Right lobe of liver (tissue), 6 donors: ENCODE results near the gene CACHD1. TPM values are rescaled to one million over a fixed set of nuclear protein-coding genes. Genes with fewer than 3 reads are reported as not detected.

Source experiments
- ATAC-seq, 4 donors: fragments of 200-7000 bp; cut with Tn5 transposase; one replicate each; pipeline ENCODE4 v1.9.1; 2020; ENCODE audit warnings: mild to moderate bottlenecking in 4 of 4, moderate library complexity in 4 of 4
- DNase-seq, 3 donors: peaks; one replicate each; pipeline ENCODE4 v3.0.0-alpha.2; 2020
- H3K27ac ChIP-seq, 3 donors: fragments of 200-600 bp; one replicate each; pipeline ENCODE4 v1.8.0; 2022
- H3K27me3 ChIP-seq, 2 donors: fragments of 200-600 bp; one replicate each; pipeline ENCODE4 v1.8.0; 2022
- H3K36me3 ChIP-seq, 4 donors: fragments of 200-600 bp; sonication (generic) in 1 of 4; one replicate each; pipeline versions ENCODE4 v1.5.1 to v1.8.0; 2017 to 2022; ENCODE audit warnings: control low read depth in 1 of 4
- H3K4me1 ChIP-seq, 4 donors: fragments of 200-600 bp; sonication (generic) in 1 of 4; one replicate each; pipeline versions ENCODE4 v1.5.1 to v1.8.0; 2017 to 2022; ENCODE audit warnings: control low read depth in 1 of 4
- H3K4me3 ChIP-seq, 3 donors: fragments of 200-600 bp; one replicate each; pipeline ENCODE4 v1.8.0; 2022
- H3K9me3 ChIP-seq, 4 donors: fragments of 200-600 bp; sonication (generic) in 1 of 4; one replicate each; pipeline versions ENCODE4 v1.5.1 to v1.8.0; 2017 to 2022; ENCODE audit warnings: control low read depth in 1 of 4
- POLR2A ChIP-seq: fragments of 450-650 bp; IDR thresholded peaks from one replicate; pipeline ENCODE4 v1.6.1; 2017; ENCODE audit warnings: antibody characterized with exemption, mild to moderate bottlenecking
- WGBS: methylation state at CpG from one replicate; pipeline ENCODE4 v1.1.6; 2018; ENCODE audit warnings: low coverage, low lambda C conversion rate; ENCODE audit not compliant: insufficient coverage; ENCODE audit errors: missing lambda C conversion rate; 5-methylcytosine and 5-hydroxymethylcytosine counted together
- intact Hi-C, 2 donors: fragments of 100-400 bp; cut with DNase I; formaldehyde crosslinking; loops; one replicate each; pipeline versions ENCODE4 v1.11.2 to v1.14.1; 2022
- total RNA-seq, 6 experiments: library from RNA; depleted of rRNA in 2 of 6; stranded (reverse); fragments of >200 nt in 2 of 6; fragmentation: NEBNext Ultra II Directional in 3 of 6; extraction: Animal tissue kit (Norgen Biotek cat#: 25700) in 3 of 6; gene quantifications; one replicate each; pipeline versions ENCODE4 v1.1.0 to v1.2.4, GENCODE V29; 2016 to 2023
- TF ChIP-seq, protein P1 (sequence below), 4 donors: fragments of 200-600 bp in 3 of 4; fragments of 450-650 bp in 1 of 4; IDR thresholded peaks; one replicate each; pipeline versions ENCODE4 v1.5.1 to v1.8.0; 2016 to 2022; ENCODE audit warnings: antibody characterized with exemption in 4 of 4, mild to moderate bottlenecking in 2 of 4
- donor health status: DM: no; HTN: yes; CAD: no.
- donor health status: DM: no; HTN: no; CAD: no.
- donor health status: DM: no; HTN: no; CAD: no.
- donor health status: DM: no; HTN: yes; CAD: no.
- donor health status: DM: no; HTN: yes; CAD: no.

CACHD1 gene
- total RNA-seq, 6 experiments from 2014 or later: 0.59 to 3.0 (median 1.3) TPM

DNA sequence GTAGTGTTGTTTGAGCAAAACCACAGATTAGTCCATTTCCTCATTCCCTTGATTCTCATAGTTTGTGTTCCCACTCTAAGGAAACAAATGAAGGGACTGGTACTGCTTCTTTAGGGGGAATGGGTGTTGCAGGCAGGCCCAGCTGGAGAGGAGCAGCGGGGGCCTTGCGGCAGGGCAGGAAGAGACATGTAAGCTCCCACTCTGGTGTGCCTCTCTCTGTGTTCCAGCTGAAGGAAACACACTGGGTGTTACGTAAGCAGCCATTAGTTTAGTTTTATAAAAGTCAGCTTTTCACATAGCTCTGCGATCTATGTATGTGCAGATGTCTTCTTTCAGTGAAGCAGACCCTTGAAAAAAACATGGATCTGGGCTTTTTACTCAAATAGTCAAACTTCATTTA is 99.5 kb downstream of the CACHD1 start:
- no peak for DNase-seq
- no peaks in the 10 kb centered on the region for H3K9me3 ChIP-seq
- no peak overlapping the region for H3K27ac ChIP-seq
- TF ChIP-seq, protein P1, sequence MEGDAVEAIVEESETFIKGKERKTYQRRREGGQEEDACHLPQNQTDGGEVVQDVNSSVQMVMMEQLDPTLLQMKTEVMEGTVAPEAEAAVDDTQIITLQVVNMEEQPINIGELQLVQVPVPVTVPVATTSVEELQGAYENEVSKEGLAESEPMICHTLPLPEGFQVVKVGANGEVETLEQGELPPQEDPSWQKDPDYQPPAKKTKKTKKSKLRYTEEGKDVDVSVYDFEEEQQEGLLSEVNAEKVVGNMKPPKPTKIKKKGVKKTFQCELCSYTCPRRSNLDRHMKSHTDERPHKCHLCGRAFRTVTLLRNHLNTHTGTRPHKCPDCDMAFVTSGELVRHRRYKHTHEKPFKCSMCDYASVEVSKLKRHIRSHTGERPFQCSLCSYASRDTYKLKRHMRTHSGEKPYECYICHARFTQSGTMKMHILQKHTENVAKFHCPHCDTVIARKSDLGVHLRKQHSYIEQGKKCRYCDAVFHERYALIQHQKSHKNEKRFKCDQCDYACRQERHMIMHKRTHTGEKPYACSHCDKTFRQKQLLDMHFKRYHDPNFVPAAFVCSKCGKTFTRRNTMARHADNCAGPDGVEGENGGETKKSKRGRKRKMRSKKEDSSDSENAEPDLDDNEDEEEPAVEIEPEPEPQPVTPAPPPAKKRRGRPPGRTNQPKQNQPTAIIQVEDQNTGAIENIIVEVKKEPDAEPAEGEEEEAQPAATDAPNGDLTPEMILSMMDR (IDR thresholded peaks at IDR 0.05): no peak
- no peak for TF ChIP-seq POLR2A
- H3K4me1 ChIP-seq: no peaks in the 10 kb centered on the region
- H3K4me3 ChIP-seq: no peak overlapping the region
- WGBS: 64% methylated on average over 4 of the region's 4 CpGs
- no peaks in the 10 kb centered on the region for H3K36me3 ChIP-seq
- H3K27me3 ChIP-seq: no peaks in the 10 kb centered on the region
- intact Hi-C loops: no loop called here
- no peak for ATAC-seq

DNA sequence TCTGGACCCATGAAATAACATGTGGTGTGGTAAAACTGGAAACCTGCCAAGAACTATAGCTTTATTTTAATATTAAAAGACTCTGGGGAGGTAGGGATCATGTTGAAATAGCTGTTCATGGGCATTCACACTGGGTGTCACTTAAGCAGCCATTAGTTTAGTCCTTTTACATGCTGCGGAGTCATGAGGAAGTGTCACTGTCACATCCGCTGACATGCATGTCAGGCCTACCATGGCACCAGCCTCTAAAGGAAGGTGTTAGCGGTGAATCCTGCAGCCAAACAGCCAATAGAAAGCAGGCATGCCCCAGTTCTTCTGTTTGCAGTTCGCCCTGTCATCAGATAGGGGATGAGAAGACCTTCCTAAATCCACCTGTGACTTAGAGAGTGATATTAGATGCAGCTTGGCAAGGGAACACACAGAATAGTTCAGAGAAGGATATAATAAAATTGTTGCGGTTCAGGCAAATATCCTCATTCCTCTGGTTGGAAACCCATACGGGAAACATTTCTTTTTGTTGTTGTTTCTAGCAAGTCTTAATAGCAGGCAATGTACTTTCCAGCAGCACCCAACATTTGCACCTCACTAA is 100.4 kb downstream of the CACHD1 start:
- no peak overlapping the region for H3K27ac ChIP-seq
- no peak for ATAC-seq
- H3K9me3 ChIP-seq: no peaks in the 10 kb centered on the region
- TF ChIP-seq POLR2A: no peak
- TF ChIP-seq, protein P1 (IDR thresholded peaks at IDR 0.05): no peak
- H3K27me3 ChIP-seq: no peaks in the 10 kb centered on the region
- H3K36me3 ChIP-seq: no peaks in the 10 kb centered on the region
- no peaks in the 10 kb centered on the region for H3K4me1 ChIP-seq
- 93% methylated on average over 3 of the region's 6 CpGs for WGBS
- H3K4me3 ChIP-seq: no peak overlapping the region
- intact Hi-C loops: no loop called here
- no peak for DNase-seq

DNA sequence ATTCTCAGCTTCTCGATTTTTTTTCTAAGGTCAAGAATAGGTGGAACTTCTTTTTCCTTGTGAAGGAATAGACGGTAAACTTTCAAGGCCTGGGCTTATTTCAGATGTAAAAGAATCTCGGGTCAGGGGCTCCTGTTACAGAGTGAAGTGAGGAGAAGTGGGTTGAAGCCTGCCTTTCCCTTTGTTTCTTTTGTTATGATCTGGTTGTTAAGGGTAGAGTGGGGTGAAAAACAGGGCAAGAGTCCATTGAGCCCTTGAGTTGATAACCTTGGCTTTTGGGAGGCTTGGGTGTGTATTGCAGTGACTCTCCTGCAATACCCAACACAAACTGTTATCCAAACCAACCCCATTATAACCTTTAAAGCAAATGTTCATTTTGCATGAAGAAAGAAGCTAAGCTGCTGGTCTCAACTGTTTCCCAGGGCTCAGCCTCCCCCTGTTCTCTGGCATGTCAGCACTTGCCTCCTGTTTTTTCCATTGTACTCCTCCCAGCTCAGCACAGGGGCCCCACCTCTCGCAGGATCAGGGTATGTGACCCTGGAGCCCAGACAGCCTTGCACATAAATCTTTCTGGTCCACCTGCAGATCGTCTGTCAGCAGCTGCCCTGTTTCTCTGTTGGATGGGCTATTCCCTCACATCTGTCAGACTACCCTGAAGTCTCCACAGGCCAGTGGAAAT is 102.4 kb downstream of the CACHD1 start:
- no peaks in the 10 kb centered on the region for H3K36me3 ChIP-seq
- ATAC-seq (no peak), DNase-seq (no peak)
- no peak overlapping the region for H3K27ac ChIP-seq
- H3K27me3 ChIP-seq: no peaks in the 10 kb centered on the region
- H3K9me3 ChIP-seq: no peaks in the 10 kb centered on the region
- no peak overlapping the region for H3K4me3 ChIP-seq
- WGBS: 82% methylated on average over 5 of the region's 5 CpGs
- TF ChIP-seq, protein P1 (IDR thresholded peaks at IDR 0.05): no peak
- no peak for TF ChIP-seq POLR2A
- no peaks in the 10 kb centered on the region for H3K4me1 ChIP-seq
- intact Hi-C loops: no loop called here

DNA sequence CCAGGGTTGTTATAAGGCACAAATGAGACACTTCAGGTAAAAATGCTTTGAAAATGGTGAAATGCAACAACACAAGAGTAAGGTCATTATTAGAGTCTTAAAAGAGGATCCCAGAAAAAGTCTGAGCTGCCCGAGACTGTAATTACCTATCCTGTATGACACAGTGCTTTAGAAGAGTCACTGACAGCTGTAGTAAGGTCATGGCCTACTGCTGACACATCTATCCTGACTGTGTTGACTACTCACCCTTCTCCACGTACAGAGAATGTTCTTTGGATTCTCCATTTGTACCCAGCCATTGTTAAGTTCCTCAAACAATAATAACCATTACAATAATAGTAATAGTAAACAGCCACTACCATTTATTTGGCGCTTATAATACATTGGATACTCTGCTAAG is 104.4 kb downstream of the CACHD1 start:
- whole genome bisulfite sequencing: 72% methylated on average over 3 of the region's 3 CpGs
- no peak for ATAC-seq

More for the DNA sequence above, 104.4 kb downstream of the CACHD1 start:
- TF ChIP-seq POLR2A: no peak
- TF ChIP-seq, protein P1 (IDR thresholded peaks at IDR 0.05): no peak
- Histone ChIP-seq H3K9me3 (no peaks in the 10 kb centered on the region), H3K4me1 (no peaks in the 10 kb centered on the region), H3K27me3 (no peaks in the 10 kb centered on the region), H3K4me3 (no peak overlapping the region), H3K27ac (no peak overlapping the region), H3K36me3 (no peaks in the 10 kb centered on the region)
- intact Hi-C loops: no loop called here
- DNase-seq: no peak
